H1 (cell line): ENCODE data around the gene YPEL4. TPM values are rescaled to one million over a fixed set of nuclear protein-coding genes. Genes with fewer than 3 reads are reported as not detected.

Source experiments
- NRF1 ChIP-seq: IDR thresholded peaks from 2 replicates; pipeline ENCODE4 v1.6.1; 2011; ENCODE audit warnings: mild to moderate bottlenecking, low read depth, low read length, improper control_type of control experiment
- SIN3A ChIP-seq, 2 experiments: IDR thresholded peaks in 1 of 2; conservative IDR thresholded peaks in 1 of 2; 2 replicates each; pipeline ENCODE4 v1.6.1; 2011 to 2012; ENCODE audit warnings: low read length in 2 of 2, improper control_type of control experiment in 1 of 2, low read depth in 1 of 2, mild to moderate bottlenecking in 1 of 2
- polyA plus RNA-seq, 7 experiments: library from polyadenylated mRNA; depleted of rRNA in 3 of 7; stranded (reverse) in 5 of 7; unstranded in 2 of 7; fragments of >200 nt in 5 of 7; fragments of 200-250 nt in 2 of 7; gene quantifications; 1 replicate in 5 of 7; 2 replicates in 1 of 7; 4 replicates in 1 of 7; pipeline versions ENCODE4 v1.2.1 to v1.2.3, GENCODE V29; 2011 to 2013; ENCODE audit warnings: missing spikeins in 2 of 7, mixed read lengths in 2 of 7
- total RNA-seq: library from RNA; stranded (reverse); fragmentation: NEBNext Ultra II Directional; extraction: Animal tissue kit (Norgen Biotek cat#: 25700); gene quantifications from 2 replicates; pipeline ENCODE4 v1.2.1, GENCODE V29; 2021

Gene YPEL4
- total and polyA plus RNA-seq, 2 of the 8 experiments (the other 6 are each of a cell fraction or from before 2014, with no cell fraction given) = 0.13 to 0.38 TPM

GRCh38 chr11:57598831-57599155 lies 50.9 kb downstream of the YPEL4 start (continued):
- TF ChIP-seq NRF1 (no peak), SIN3A (conservative IDR thresholded peaks at IDR 0.05 in 1 of 2, IDR thresholded peaks at IDR 0.05 in 1 of 2; ENCODE audit: low read depth in 1 of 2, low read length in 2 of 2) (no peak)
- TF ChIP-seq, all 59 proteins: peak for 0
